OCI-LY3 (cell line): ENCODE measurements around the gene KIF6.
A peak's percentile ranks its signal among the peaks of the same experiment; 100 is the strongest.

Experiments
- EZH2phosphoT487 ChIP-seq: fragments of 200-600 bp; shearing (Covaris generic); IDR thresholded peaks from 2 replicates; pipeline ENCODE4 v1.6.1; 2018; ENCODE audit warnings: antibody characterized with exemption, mixed run types, low read depth
- TF ChIP-seq, protein P1 (sequence below): fragments of 200-600, 300-600 bp; sonication (generic); IDR thresholded peaks from 2 replicates; pipeline ENCODE4 v1.5.1; 2014; ENCODE audit warnings: antibody characterized with exemption, low read length, low read depth

DNA sequence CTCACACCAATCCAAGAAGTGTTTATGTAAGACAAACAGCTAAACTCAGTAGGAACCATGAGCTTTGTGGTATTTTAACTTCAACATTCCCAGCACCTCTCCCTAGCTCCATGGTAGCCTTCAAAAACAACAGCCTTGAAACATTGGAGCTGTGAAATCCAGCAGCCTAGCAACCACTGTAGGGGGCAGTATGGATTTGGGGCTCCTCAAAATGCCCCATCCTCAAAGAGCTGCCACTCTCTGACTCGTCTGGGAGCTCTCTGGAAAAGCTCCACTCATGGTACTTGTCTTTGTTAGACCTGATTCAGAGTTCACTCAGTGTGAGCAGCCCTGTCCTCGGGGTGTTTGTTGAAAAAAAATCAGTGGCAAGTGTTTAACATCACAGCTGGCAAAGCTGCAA is 82.9 kb downstream of the KIF6 start:
- TF ChIP-seq, protein P1, sequence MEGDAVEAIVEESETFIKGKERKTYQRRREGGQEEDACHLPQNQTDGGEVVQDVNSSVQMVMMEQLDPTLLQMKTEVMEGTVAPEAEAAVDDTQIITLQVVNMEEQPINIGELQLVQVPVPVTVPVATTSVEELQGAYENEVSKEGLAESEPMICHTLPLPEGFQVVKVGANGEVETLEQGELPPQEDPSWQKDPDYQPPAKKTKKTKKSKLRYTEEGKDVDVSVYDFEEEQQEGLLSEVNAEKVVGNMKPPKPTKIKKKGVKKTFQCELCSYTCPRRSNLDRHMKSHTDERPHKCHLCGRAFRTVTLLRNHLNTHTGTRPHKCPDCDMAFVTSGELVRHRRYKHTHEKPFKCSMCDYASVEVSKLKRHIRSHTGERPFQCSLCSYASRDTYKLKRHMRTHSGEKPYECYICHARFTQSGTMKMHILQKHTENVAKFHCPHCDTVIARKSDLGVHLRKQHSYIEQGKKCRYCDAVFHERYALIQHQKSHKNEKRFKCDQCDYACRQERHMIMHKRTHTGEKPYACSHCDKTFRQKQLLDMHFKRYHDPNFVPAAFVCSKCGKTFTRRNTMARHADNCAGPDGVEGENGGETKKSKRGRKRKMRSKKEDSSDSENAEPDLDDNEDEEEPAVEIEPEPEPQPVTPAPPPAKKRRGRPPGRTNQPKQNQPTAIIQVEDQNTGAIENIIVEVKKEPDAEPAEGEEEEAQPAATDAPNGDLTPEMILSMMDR = peak; percentile 27
- TF ChIP-seq EZH2phosphoT487 = no peak
